Liver (tissue), 9 donors: ENCODE measurements around the gene ZNF280B. TPM values are rescaled to one million over a fixed set of nuclear protein-coding genes. Genes with fewer than 3 reads are reported as not detected.

Experiments
- DNase-seq: peaks from one replicate; pipeline ENCODE4 v3.0.0-alpha.2; 2017; ENCODE audit warnings: low spot score
- H3K27ac ChIP-seq, 2 donors: one replicate each; pipeline ENCODE4 v1.7.0; 2013; ENCODE audit warnings: inconsistent platforms in 2 of 2, low read length in 2 of 2, control low read depth in 1 of 2, low read depth in 1 of 2, mild to moderate bottlenecking in 1 of 2
- H3K27me3 ChIP-seq, 4 donors: one replicate each; pipeline versions ENCODE4 v1.6.1 to v1.7.0; 2013; ENCODE audit warnings: low read length in 3 of 4, inconsistent platforms in 1 of 4, mild to moderate bottlenecking in 1 of 4, moderate library complexity in 1 of 4; ENCODE audit not compliant: control insufficient read depth in 4 of 4, insufficient read depth in 4 of 4
- H3K36me3 ChIP-seq, 4 donors: one replicate each; pipeline versions ENCODE4 v1.6.1 to v1.7.0; 2013; ENCODE audit warnings: low read length in 3 of 4, mild to moderate bottlenecking in 3 of 4, low read depth in 1 of 4, moderate library complexity in 1 of 4; ENCODE audit not compliant: control insufficient read depth in 4 of 4, insufficient read depth in 3 of 4
- H3K4me1 ChIP-seq, 4 donors: one replicate each; pipeline versions ENCODE4 v1.6.1 to v1.7.0; 2013; ENCODE audit warnings: low read length in 3 of 4, mild to moderate bottlenecking in 3 of 4, moderate library complexity in 1 of 4; ENCODE audit not compliant: control insufficient read depth in 4 of 4, insufficient read depth in 4 of 4
- H3K4me3 ChIP-seq, 3 donors: one replicate each; pipeline versions ENCODE4 v1.6.1 to v1.7.0; 2013; ENCODE audit warnings: low read length in 3 of 3, control low read depth in 1 of 3, low read depth in 1 of 3, mild to moderate bottlenecking in 1 of 3
- H3K9ac ChIP-seq, 2 donors: one replicate each; pipeline ENCODE4 v1.7.0; 2013; ENCODE audit warnings: low read length in 2 of 2, mild to moderate bottlenecking in 2 of 2, moderate library complexity in 2 of 2, control low read depth in 1 of 2, low read depth in 1 of 2
- H3K9me3 ChIP-seq, 4 donors: one replicate each; pipeline versions ENCODE4 v1.6.1 to v1.7.0; 2013; ENCODE audit warnings: low read length in 3 of 4; ENCODE audit not compliant: control insufficient read depth in 4 of 4
- EGR1 ChIP-seq, 2 donors: IDR thresholded peaks; 2 replicates each; pipeline ENCODE4 v1.6.1; 2016 to 2018; ENCODE audit warnings: antibody characterized with exemption in 2 of 2, low read depth in 2 of 2
- FOXA1 ChIP-seq: IDR thresholded peaks from 2 replicates; pipeline ENCODE4 v1.6.1; 2016; ENCODE audit warnings: antibody characterized with exemption
- FOXA2 ChIP-seq: IDR thresholded peaks from 2 replicates; pipeline ENCODE4 v1.6.1; 2016; ENCODE audit warnings: antibody characterized with exemption
- HNF4A ChIP-seq, 2 donors: conservative IDR thresholded peaks; 2 replicates each; pipeline ENCODE4 v1.6.1; 2016; ENCODE audit warnings: antibody characterized with exemption in 2 of 2, mild to moderate bottlenecking in 2 of 2
- HNF4G ChIP-seq: IDR thresholded peaks from 2 replicates; pipeline ENCODE4 v1.6.1; 2016; ENCODE audit warnings: antibody characterized with exemption
- NR2F2 ChIP-seq: IDR thresholded peaks from 2 replicates; pipeline ENCODE4 v1.6.1; 2016; ENCODE audit warnings: antibody characterized with exemption
- RAD21 ChIP-seq, 2 donors: IDR thresholded peaks; 2 replicates each; pipeline ENCODE4 v1.6.1; 2016; ENCODE audit warnings: antibody characterized with exemption in 2 of 2, mild to moderate bottlenecking in 2 of 2
- RXRA ChIP-seq, 2 donors: IDR thresholded peaks; 2 replicates each; pipeline ENCODE4 v1.6.1; 2017 to 2018; ENCODE audit warnings: antibody characterized with exemption in 2 of 2, mild to moderate bottlenecking in 1 of 2
- SP1 ChIP-seq: IDR thresholded peaks from 2 replicates; pipeline ENCODE4 v1.6.1; 2018; ENCODE audit warnings: antibody characterized with exemption, mild to moderate bottlenecking
- TAF1 ChIP-seq: conservative IDR thresholded peaks from 2 replicates; pipeline ENCODE4 v1.6.1; 2016; ENCODE audit warnings: antibody characterized with exemption, mild to moderate bottlenecking
- WGBS: extraction: QIAGEN DNeasy Blood & Tissue Kit; methylation state at CpG from one replicate; pipeline ENCODE4 v1.1.7; 2013; 5-methylcytosine and 5-hydroxymethylcytosine counted together
- polyA plus RNA-seq, 2 donors: library from polyadenylated mRNA; stranded (reverse) in 1 of 2; unstranded in 1 of 2; fragments of 200-250 nt in 1 of 2; fragments of >200 nt in 1 of 2; fragmentation: Nextera tagmentation in 1 of 2; extraction: Ambion mirVana in 1 of 2; gene quantifications; one replicate each; pipeline versions ENCODE4 v1.2.1 to v1.2.3, GENCODE V29; 2013 to 2015
- total RNA-seq, 2 donors: library from RNA; depleted of rRNA; stranded (reverse); fragments of >200 nt; gene quantifications; one replicate each; pipeline ENCODE4 v1.2.3, GENCODE V29; 2014
- TF ChIP-seq, protein P1 (sequence below): IDR thresholded peaks from 2 replicates; pipeline ENCODE4 v1.6.1; 2016; ENCODE audit warnings: antibody characterized with exemption
- TF ChIP-seq, protein P2 (sequence below): IDR thresholded peaks from 2 replicates; pipeline ENCODE4 v1.6.1; 2016; ENCODE audit warnings: antibody characterized with exemption
- TF ChIP-seq, protein P3 (sequence below): fragments of 150-350 bp; IDR thresholded peaks from 2 replicates; pipeline ENCODE4 v1.5.1; 2017; ENCODE audit warnings: improper control_type of control experiment, low read depth, low read length; ENCODE audit not compliant: missing input control
- TF ChIP-seq, protein P4 (sequence below): IDR thresholded peaks from 2 replicates; pipeline ENCODE4 v1.6.1; 2016; ENCODE audit warnings: antibody characterized with exemption, mild to moderate bottlenecking
- donor health status: healthy.
- donor health status: healthy.
- donor health status: healthy.
- donor health status: healthy.
- donor health status: healthy.

ZNF280B gene
- total and polyA plus RNA-seq, 4 donors, result 0.03 to 0.84 (median 0.06) TPM

DNA sequence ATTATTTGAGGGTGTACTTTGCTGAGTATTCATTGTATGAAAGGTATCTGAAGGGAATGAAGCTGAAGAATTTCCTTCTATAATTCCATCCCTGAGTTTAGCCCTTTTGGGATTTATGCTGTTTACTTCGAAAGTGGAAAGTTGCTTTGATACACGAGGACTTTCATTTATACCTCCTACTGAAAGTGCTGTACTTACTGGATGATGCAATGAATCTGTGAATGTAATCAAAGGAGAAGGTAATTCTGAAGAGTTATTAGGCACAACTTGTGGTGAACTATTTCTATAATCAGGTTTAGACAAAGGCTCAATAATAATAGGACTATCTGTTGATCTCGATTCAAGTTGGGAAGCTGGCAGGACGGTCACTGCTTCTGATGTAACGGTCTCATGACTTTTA, 19.8 kb downstream of the ZNF280B start:
- Histone ChIP-seq H3K4me1 (no peaks in the 10 kb centered on the region), H3K4me3 (no peak overlapping the region), H3K9ac (no peak overlapping the region), H3K9me3 (no peaks in the 10 kb centered on the region), H3K36me3 (peaks cover 0 to 3% (median 0%) of the 10 kb centered on the region in 4 donors), H3K27me3 (peaks cover 0 to 3% (median 0%) of the 10 kb centered on the region in 4 donors), H3K27ac (no peak overlapping the region)
- WGBS, result 94% methylated on average over 5 of the region's 5 CpGs
- TF ChIP-seq HNF4A (conservative IDR thresholded peaks at IDR 0.05), result no peak
- TF ChIP-seq, protein P1, sequence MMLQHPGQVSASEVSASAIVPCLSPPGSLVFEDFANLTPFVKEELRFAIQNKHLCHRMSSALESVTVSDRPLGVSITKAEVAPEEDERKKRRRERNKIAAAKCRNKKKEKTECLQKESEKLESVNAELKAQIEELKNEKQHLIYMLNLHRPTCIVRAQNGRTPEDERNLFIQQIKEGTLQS, result no peak
- no peak for TF ChIP-seq NR2F2
- no peak for TF ChIP-seq FOXA2
- TF ChIP-seq, protein P2, sequence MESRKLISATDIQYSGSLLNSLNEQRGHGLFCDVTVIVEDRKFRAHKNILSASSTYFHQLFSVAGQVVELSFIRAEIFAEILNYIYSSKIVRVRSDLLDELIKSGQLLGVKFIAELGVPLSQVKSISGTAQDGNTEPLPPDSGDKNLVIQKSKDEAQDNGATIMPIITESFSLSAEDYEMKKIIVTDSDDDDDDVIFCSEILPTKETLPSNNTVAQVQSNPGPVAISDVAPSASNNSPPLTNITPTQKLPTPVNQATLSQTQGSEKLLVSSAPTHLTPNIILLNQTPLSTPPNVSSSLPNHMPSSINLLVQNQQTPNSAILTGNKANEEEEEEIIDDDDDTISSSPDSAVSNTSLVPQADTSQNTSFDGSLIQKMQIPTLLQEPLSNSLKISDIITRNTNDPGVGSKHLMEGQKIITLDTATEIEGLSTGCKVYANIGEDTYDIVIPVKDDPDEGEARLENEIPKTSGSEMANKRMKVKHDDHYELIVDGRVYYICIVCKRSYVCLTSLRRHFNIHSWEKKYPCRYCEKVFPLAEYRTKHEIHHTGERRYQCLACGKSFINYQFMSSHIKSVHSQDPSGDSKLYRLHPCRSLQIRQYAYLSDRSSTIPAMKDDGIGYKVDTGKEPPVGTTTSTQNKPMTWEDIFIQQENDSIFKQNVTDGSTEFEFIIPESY, result no peak
- no peak for TF ChIP-seq SP1
- TF ChIP-seq, protein P3, sequence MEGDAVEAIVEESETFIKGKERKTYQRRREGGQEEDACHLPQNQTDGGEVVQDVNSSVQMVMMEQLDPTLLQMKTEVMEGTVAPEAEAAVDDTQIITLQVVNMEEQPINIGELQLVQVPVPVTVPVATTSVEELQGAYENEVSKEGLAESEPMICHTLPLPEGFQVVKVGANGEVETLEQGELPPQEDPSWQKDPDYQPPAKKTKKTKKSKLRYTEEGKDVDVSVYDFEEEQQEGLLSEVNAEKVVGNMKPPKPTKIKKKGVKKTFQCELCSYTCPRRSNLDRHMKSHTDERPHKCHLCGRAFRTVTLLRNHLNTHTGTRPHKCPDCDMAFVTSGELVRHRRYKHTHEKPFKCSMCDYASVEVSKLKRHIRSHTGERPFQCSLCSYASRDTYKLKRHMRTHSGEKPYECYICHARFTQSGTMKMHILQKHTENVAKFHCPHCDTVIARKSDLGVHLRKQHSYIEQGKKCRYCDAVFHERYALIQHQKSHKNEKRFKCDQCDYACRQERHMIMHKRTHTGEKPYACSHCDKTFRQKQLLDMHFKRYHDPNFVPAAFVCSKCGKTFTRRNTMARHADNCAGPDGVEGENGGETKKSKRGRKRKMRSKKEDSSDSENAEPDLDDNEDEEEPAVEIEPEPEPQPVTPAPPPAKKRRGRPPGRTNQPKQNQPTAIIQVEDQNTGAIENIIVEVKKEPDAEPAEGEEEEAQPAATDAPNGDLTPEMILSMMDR, result no peak
- no peak for TF ChIP-seq EGR1 (IDR thresholded peaks at IDR 0.05; ENCODE audit: low read depth in 2 of 2)
- no peak for TF ChIP-seq TAF1
- TF ChIP-seq FOXA1, result no peak
- no peak for TF ChIP-seq HNF4G
- no peak for DNase-seq

DNA sequence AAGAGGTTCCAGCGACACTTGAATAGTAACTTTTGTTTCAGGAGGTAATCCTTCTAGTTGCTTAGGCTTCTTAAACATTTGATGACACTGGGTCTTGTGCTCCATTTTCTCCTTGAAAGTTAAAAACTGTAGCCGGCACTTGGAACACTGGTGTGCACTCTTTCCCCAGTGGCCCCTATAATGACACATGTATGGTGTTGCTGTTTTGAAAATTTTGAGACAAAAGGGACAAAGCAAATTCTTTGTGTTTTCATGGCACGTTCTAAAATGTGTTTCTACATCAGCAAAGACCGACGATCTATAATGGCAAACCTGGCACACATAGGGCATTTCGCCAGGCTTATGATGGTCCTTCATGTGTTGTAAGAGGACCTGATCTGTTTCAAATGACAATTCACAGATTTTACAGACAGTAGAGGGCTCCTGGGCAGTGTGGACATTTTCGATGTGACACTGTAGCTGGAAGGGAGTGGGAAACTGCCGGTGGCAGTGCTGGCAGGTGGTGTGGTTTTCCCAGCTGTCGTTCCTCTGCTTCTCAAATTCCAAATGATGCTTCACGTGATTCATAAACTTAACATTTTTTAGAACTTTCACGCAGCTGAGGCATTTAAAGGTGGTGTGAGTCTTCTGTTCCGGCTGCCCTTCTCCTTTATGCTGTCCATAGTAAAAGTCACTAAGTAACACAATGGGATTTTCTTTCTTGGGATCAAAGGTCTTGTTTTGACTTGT, 20.5 kb downstream of the ZNF280B start:
- no peak overlapping the region for H3K27ac ChIP-seq
- peaks cover 0 to 3% (median 0%) of the 10 kb centered on the region in 4 donors for H3K27me3 ChIP-seq
- H3K4me3 ChIP-seq, result no peak overlapping the region
- no peak overlapping the region for H3K9ac ChIP-seq
- H3K9me3 ChIP-seq, result no peaks in the 10 kb centered on the region
- no peak for DNase-seq
- peaks cover 0 to 3% (median 0%) of the 10 kb centered on the region in 4 donors for H3K36me3 ChIP-seq
- H3K4me1 ChIP-seq, result no peaks in the 10 kb centered on the region
- no peak for TF ChIP-seq RAD21 (IDR thresholded peaks at IDR 0.05)
- TF ChIP-seq EGR1 (IDR thresholded peaks at IDR 0.05; ENCODE audit: low read depth in 2 of 2), result no peak
- TF ChIP-seq, protein P2, result no peak
- no peak for TF ChIP-seq TAF1
- TF ChIP-seq, protein P1, result no peak
- TF ChIP-seq, protein P4, sequence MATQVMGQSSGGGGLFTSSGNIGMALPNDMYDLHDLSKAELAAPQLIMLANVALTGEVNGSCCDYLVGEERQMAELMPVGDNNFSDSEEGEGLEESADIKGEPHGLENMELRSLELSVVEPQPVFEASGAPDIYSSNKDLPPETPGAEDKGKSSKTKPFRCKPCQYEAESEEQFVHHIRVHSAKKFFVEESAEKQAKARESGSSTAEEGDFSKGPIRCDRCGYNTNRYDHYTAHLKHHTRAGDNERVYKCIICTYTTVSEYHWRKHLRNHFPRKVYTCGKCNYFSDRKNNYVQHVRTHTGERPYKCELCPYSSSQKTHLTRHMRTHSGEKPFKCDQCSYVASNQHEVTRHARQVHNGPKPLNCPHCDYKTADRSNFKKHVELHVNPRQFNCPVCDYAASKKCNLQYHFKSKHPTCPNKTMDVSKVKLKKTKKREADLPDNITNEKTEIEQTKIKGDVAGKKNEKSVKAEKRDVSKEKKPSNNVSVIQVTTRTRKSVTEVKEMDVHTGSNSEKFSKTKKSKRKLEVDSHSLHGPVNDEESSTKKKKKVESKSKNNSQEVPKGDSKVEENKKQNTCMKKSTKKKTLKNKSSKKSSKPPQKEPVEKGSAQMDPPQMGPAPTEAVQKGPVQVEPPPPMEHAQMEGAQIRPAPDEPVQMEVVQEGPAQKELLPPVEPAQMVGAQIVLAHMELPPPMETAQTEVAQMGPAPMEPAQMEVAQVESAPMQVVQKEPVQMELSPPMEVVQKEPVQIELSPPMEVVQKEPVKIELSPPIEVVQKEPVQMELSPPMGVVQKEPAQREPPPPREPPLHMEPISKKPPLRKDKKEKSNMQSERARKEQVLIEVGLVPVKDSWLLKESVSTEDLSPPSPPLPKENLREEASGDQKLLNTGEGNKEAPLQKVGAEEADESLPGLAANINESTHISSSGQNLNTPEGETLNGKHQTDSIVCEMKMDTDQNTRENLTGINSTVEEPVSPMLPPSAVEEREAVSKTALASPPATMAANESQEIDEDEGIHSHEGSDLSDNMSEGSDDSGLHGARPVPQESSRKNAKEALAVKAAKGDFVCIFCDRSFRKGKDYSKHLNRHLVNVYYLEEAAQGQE, result no peak
- no peak for TF ChIP-seq RXRA (IDR thresholded peaks at IDR 0.05)
- 89% methylated on average over 12 of the region's 12 CpGs for WGBS
